K562 (cell line): ENCODE data around the gene ZNF276. TPM values are rescaled to one million over a fixed set of nuclear protein-coding genes. Genes with fewer than 3 reads are reported as not detected.

ENCODE experiments used
- ATAC-seq: fragments of 200-7000 bp; cut with Tn5 transposase; 3 replicates; pipeline ENCODE4 v1.9.1; 2020; ENCODE audit warnings: moderate library complexity
- BruUV-seq: library from RNA; stranded (reverse); fragments of 400-500 nt; replicated peaks from 2 replicates; lab custom pipeline; 2021; lab: Mats Ljungman, UMichigan
- CTCF ChIA-PET: fragments of 300-600 bp; formaldehyde crosslinking; extraction: SDS; loops from one replicate; lab custom pipeline; 2021; ENCODE audit warnings: low intra/inter-chr PET ratio; lab: Yijun Ruan, JAX
- POLR2A ChIA-PET: fragments of 300-600, 350-650 bp; sonication (Branson Sonifier 250); formaldehyde crosslinking; extraction: SDS; loops from one replicate; lab custom pipeline; 2021; ENCODE audit warnings: antibody characterized with exemption, inconsistent platforms; lab: Yijun Ruan, JAX
- DNase-seq, 4 experiments: peaks; one replicate each; pipeline versions ENCODE4 v3.0.0 to v3.0.0-alpha.2; 2011 to 2018; ENCODE audit warnings: low spot score in 3 of 4, mixed read lengths in 3 of 4; ENCODE audit errors: extremely low read depth in 1 of 4
- FAIRE-seq: peaks from 2 replicates; lab custom pipeline; 2011; peaks lifted over from hg19 to GRCh38; lab: Jason Lieb, UNC
- H2AFZ ChIP-seq: 2 replicates; pipeline ENCODE4 v1.6.0; 2011; ENCODE audit warnings: low read depth, low read length, control low read depth, inconsistent platforms
- H3K27ac ChIP-seq: fragments of 200-600 bp; 3 replicates; pipeline ENCODE4 v1.8.0; 2011; ENCODE audit warnings: low read depth, mild to moderate bottlenecking, control low read depth, inconsistent platforms, low read length, moderate library complexity, mixed read lengths; ENCODE audit errors: extremely low read depth
- H3K27me3 ChIP-seq, 2 experiments: fragments of 300-600 bp in 1 of 2; 2 replicates in 1 of 2; 3 replicates in 1 of 2; pipeline versions ENCODE4 v1.6.0 to v1.8.0; 2011; ENCODE audit warnings: inconsistent platforms in 2 of 2, low read length in 2 of 2, mild to moderate bottlenecking in 1 of 2, mixed read lengths in 1 of 2, moderate library complexity in 1 of 2; ENCODE audit not compliant: control insufficient read depth in 2 of 2, insufficient read depth in 2 of 2
- H3K36me3 ChIP-seq: fragments of 300-600 bp; 3 replicates; pipeline ENCODE4 v1.8.0; 2011; ENCODE audit warnings: mild to moderate bottlenecking, low read length, inconsistent platforms; ENCODE audit not compliant: control insufficient read depth, insufficient read depth
- H3K4me1 ChIP-seq, 2 experiments: fragments of 200-600 bp in 1 of 2; replicated peaks in 1 of 2; 2 replicates in 1 of 2; 3 replicates in 1 of 2; pipeline versions ENCODE4 v1.5.1 to v1.8.0; 2011; ENCODE audit warnings: inconsistent platforms in 2 of 2, low read length in 2 of 2, mild to moderate bottlenecking in 1 of 2, mixed read lengths in 1 of 2, moderate library complexity in 1 of 2; ENCODE audit not compliant: control insufficient read depth in 2 of 2, insufficient read depth in 2 of 2
- H3K4me2 ChIP-seq: 2 replicates; pipeline ENCODE4 v1.6.1; 2011; ENCODE audit warnings: low read length, control low read depth, inconsistent platforms, mixed read lengths; ENCODE audit not compliant: insufficient read depth
- H3K4me3 ChIP-seq: fragments of 200-600 bp; sonication (generic), shearing (Covaris generic); 2 replicates; pipeline ENCODE4 v1.5.1; 2016; ENCODE audit warnings: control low read depth, inconsistent platforms
- H3K79me2 ChIP-seq: fragments of 200-600 bp; 3 replicates; pipeline ENCODE4 v1.8.0; 2011; ENCODE audit warnings: low read length, inconsistent platforms; ENCODE audit not compliant: control insufficient read depth, insufficient read depth
- H3K9ac ChIP-seq, 2 experiments: 2 replicates each; pipeline versions ENCODE4 v1.6.0 to v1.6.1; 2011; ENCODE audit warnings: low read depth in 2 of 2, low read length in 2 of 2, control low read depth in 1 of 2, inconsistent platforms in 1 of 2, mild to moderate bottlenecking in 1 of 2, mixed read lengths in 1 of 2; ENCODE audit not compliant: insufficient read depth in 1 of 2
- H3K9me1 ChIP-seq: one replicate; pipeline ENCODE4 v1.6.0; 2011; ENCODE audit warnings: inconsistent platforms, mild to moderate bottlenecking, low read length, moderate library complexity; ENCODE audit not compliant: control insufficient read depth, insufficient read depth
- H3K9me3 ChIP-seq: replicated peaks from 2 replicates; pipeline ENCODE4 v1.5.1; 2011; ENCODE audit warnings: low read depth, low read length, inconsistent platforms; ENCODE audit not compliant: control insufficient read depth, insufficient read depth
- H4K20me1 ChIP-seq: replicated peaks from 2 replicates; pipeline ENCODE4 v1.6.1; 2011; ENCODE audit warnings: low read length, inconsistent platforms, mixed read lengths; ENCODE audit not compliant: control insufficient read depth, insufficient read depth
- HDAC2 ChIP-seq: fragments of 450-650 bp; IDR thresholded peaks from 2 replicates; pipeline ENCODE4 v1.6.1; 2016; ENCODE audit warnings: mild to moderate bottlenecking
- ZNF232 ChIP-seq: sonication (generic); formaldehyde crosslinking; IDR thresholded peaks from 2 replicates; pipeline ENCODE4 v1.8.0; 2022; ENCODE audit warnings: mild to moderate bottlenecking, missing genetic modification reagents
- ZNF780A ChIP-seq: fragments of 250-450 bp; sonication (Bioruptor Pico); IDR thresholded peaks from 2 replicates; pipeline ENCODE4 v1.5.0; 2021; ENCODE audit warnings: mild to moderate bottlenecking
- WGBS: fragments of 100-300 bp; shearing (Covaris generic); methylation state at CpG from one replicate; pipeline ENCODE4 v1.1.6; 2016; ENCODE audit warnings: low coverage, mixed read lengths; ENCODE audit not compliant: insufficient coverage; ENCODE audit errors: missing lambda C conversion rate; 5-methylcytosine and 5-hydroxymethylcytosine counted together
- in situ Hi-C: fragments of 300-500 bp; cut with MboI; formaldehyde crosslinking; loops from 4 replicates; pipeline ENCODE4 v1.15.0; 2018; ENCODE audit warnings: inconsistent platforms, mixed read lengths
- intact Hi-C: fragments of 100-400 bp; cut with micrococcal nuclease; formaldehyde crosslinking; loops from 2 replicates; pipeline ENCODE4 v1.14.2; 2022
- polyA plus RNA-seq, 8 experiments: library from polyadenylated mRNA; depleted of rRNA in 4 of 8; stranded (reverse) in 5 of 8; unstranded in 3 of 8; fragments of >200 nt; fragmentation: Nextera tagmentation in 2 of 8; fragmentation: Illumina TruSeq in 1 of 8; extraction: Ambion mirVana in 2 of 8; extraction: Trizol in 1 of 8; gene quantifications; 2 replicates each; pipeline versions ENCODE4 v1.2.1 to v1.2.3, GENCODE V29; 2011 to 2014; ENCODE audit warnings: inconsistent platforms in 1 of 8, missing spikeins in 1 of 8
- total RNA-seq, 7 experiments: library from RNA; depleted of rRNA in 6 of 7; stranded (reverse); fragments of >200 nt in 6 of 7; fragmentation: Illumina TruSeq in 2 of 7; extraction: Trizol in 2 of 7; gene quantifications; 2 replicates each; pipeline versions ENCODE4 v1.2.1 to v1.2.3, GENCODE V29; 2011 to 2021; ENCODE audit warnings: low replicate concordance in 1 of 7
- TF ChIP-seq, protein P1 (sequence below): sonication (generic); formaldehyde crosslinking; IDR thresholded peaks from 2 replicates; pipeline ENCODE4 v1.8.0; 2023; ENCODE audit warnings: mild to moderate bottlenecking, missing genetic modification reagents
- TF ChIP-seq, protein P2 (sequence below): sonication (generic); formaldehyde crosslinking; IDR thresholded peaks from 2 replicates; pipeline ENCODE4 v1.8.1; 2022; ENCODE audit warnings: missing genetic modification reagents

Gene ZNF276
- total and polyA plus RNA-seq, 9 of the 15 experiments (the other 6 are each of a cell fraction or from before 2014, with no cell fraction given), result 0.49 to 43.9 (median 15.8) TPM

DNA sequence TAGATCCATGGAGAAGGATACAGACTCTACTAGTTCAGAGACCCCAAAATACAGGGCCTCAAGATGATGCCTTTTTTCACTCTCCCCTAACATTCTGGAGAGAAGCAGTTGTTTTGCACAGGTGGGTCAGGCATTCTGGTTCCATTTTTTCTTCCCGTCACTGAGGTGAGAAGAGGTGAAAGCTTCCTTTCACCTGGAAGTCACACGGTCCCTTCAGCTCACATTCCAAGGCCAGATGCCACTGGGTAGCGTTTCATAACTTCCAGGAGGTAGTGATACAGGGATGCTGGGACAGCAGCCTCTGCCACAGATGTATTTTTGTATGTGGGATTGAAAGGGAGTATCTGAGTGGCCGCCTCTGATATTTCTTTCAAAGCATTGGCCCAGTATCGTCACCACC lies 32.9 kb upstream of the ZNF276 start:
- no peak overlapping the region for H3K27ac ChIP-seq
- ChIA-PET CTCF (no interaction called here), POLR2A (interaction anchor here (1.0 to 1.5 kb wide), 3 partner anchors 8 to 12 kb away, joined by 3 to 5 read pairs (median 4); no protein-coding TSS in a partner anchor)
- no peak overlapping the region for H3K9ac ChIP-seq
- in situ Hi-C loops, result no loop called here
- 0 out of 2 replicates have a peak, but pooled peaks cover 7% of the 10 kb centered on the region for H4K20me1 ChIP-seq
- ATAC-seq (no peak), DNase-seq (no peak), FAIRE-seq (no peak)
- no peak overlapping the region for H3K4me2 ChIP-seq
- H2AFZ ChIP-seq, result no peak overlapping the region
- no peaks in the 10 kb centered on the region for H3K9me1 ChIP-seq
- TF ChIP-seq ZNF232 (CRISPR knock-in tag) (no peak), HDAC2 (no peak), ZNF780A (CRISPR knock-in tag) (no peak)
- TF ChIP-seq, protein P1, sequence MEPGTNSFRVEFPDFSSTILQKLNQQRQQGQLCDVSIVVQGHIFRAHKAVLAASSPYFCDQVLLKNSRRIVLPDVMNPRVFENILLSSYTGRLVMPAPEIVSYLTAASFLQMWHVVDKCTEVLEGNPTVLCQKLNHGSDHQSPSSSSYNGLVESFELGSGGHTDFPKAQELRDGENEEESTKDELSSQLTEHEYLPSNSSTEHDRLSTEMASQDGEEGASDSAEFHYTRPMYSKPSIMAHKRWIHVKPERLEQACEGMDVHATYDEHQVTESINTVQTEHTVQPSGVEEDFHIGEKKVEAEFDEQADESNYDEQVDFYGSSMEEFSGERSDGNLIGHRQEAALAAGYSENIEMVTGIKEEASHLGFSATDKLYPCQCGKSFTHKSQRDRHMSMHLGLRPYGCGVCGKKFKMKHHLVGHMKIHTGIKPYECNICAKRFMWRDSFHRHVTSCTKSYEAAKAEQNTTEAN (CRISPR knock-in tag), result no peak
- TF ChIP-seq, protein P2, sequence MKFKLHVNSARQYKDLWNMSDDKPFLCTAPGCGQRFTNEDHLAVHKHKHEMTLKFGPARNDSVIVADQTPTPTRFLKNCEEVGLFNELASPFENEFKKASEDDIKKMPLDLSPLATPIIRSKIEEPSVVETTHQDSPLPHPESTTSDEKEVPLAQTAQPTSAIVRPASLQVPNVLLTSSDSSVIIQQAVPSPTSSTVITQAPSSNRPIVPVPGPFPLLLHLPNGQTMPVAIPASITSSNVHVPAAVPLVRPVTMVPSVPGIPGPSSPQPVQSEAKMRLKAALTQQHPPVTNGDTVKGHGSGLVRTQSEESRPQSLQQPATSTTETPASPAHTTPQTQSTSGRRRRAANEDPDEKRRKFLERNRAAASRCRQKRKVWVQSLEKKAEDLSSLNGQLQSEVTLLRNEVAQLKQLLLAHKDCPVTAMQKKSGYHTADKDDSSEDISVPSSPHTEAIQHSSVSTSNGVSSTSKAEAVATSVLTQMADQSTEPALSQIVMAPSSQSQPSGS (CRISPR knock-in tag), result no peak
- intact Hi-C loops, result no loop called here
- peaks cover 48% of the 10 kb centered on the region; the same call in 2 of the 3 replicates for H3K36me3 ChIP-seq
- no peak overlapping the region for H3K4me3 ChIP-seq
- peaks cover 6 to 33% of the 10 kb centered on the region in 2 experiments for H3K4me1 ChIP-seq
- H3K9me3 ChIP-seq, result 0 out of 2 replicates have a peak, but pooled peaks cover 3% of the 10 kb centered on the region
- WGBS, result 89% methylated on average over 5 of the region's 5 CpGs
- peaks cover 25% of the 10 kb centered on the region for H3K79me2 ChIP-seq
- no TSS peak for BruUV-seq
- no peaks in the 10 kb centered on the region for H3K27me3 ChIP-seq
